Stomach (tissue), 9 donors: Measurements from ENCODE around the gene COL4A2. TPM values are rescaled to one million over a fixed set of nuclear protein-coding genes. Genes with fewer than 3 reads are reported as not detected.

Experiments
- DNase-seq, 2 donors: peaks; one replicate each; pipeline versions ENCODE4 v3.0.0 to v3.0.0-alpha.2; 2013 to 2019
- H3K27ac ChIP-seq, 5 donors: fragments of 200-600 bp in 4 of 5; sonication (generic) in 4 of 5; one replicate each; pipeline ENCODE4 v1.5.1; 2013 to 2019; ENCODE audit warnings: mild to moderate bottlenecking in 1 of 5, moderate library complexity in 1 of 5
- H3K27me3 ChIP-seq, 3 donors: fragments of 200-600 bp; sonication (generic); one replicate each; pipeline ENCODE4 v1.5.1; 2017 to 2019; ENCODE audit warnings: mixed run types in 1 of 3
- H3K36me3 ChIP-seq, 4 donors: fragments of 200-600 bp; sonication (generic); 1 replicate in 3 of 4; 2 replicates in 1 of 4; pipeline ENCODE4 v1.5.1; 2016 to 2019
- H3K4me1 ChIP-seq, 4 donors: fragments of 200-600 bp; sonication (generic); one replicate each; pipeline ENCODE4 v1.5.1; 2016 to 2019
- H3K4me3 ChIP-seq, 4 donors: fragments of 200-600 bp; sonication (generic) in 3 of 4; one replicate each; pipeline ENCODE4 v1.5.1; 2016 to 2019; ENCODE audit warnings: mild to moderate bottlenecking in 1 of 4
- H3K9me3 ChIP-seq, 4 donors: fragments of 200-600 bp; sonication (generic); one replicate each; pipeline ENCODE4 v1.5.1; 2016 to 2019
- EP300 ChIP-seq: sonication (generic); formaldehyde crosslinking; IDR thresholded peaks from one replicate; pipeline ENCODE4 v1.6.1; 2017; ENCODE audit warnings: antibody characterized with exemption
- POLR2A ChIP-seq, 4 donors: fragments of 450-650 bp; IDR thresholded peaks; one replicate each; pipeline ENCODE4 v1.6.1; 2016; ENCODE audit warnings: antibody characterized with exemption in 4 of 4, control low read depth in 2 of 4, mild to moderate bottlenecking in 1 of 4, moderate library complexity in 1 of 4
- POLR2AphosphoS5 ChIP-seq, 3 donors: sonication (generic); formaldehyde crosslinking; IDR thresholded peaks; one replicate each; pipeline ENCODE4 v1.6.1; 2016; ENCODE audit warnings: antibody characterized with exemption in 3 of 3
- WGBS, 5 donors: extraction: QIAGEN DNeasy Blood & Tissue Kit in 3 of 5; methylation state at CpG; one replicate each; pipeline versions ENCODE4 v1.1.5 to v1.1.7; 2013 to 2018; 5-methylcytosine and 5-hydroxymethylcytosine counted together
- intact Hi-C: fragments of 100-400 bp; cut with DNase I; formaldehyde crosslinking; loops from one replicate; pipeline ENCODE4 v1.15.1; 2023; ENCODE audit warnings: low total_unique reads
- polyA plus RNA-seq, 3 donors: library from polyadenylated mRNA; stranded (reverse); fragments of 200-250 nt; gene quantifications; one replicate each; pipeline ENCODE4 v1.2.3, GENCODE V29; 2013
- total RNA-seq, 5 donors: library from RNA; depleted of rRNA; stranded (reverse); fragments of >200 nt; gene quantifications; one replicate each; pipeline versions ENCODE4 v1.1.0 to v1.2.3, GENCODE V29; 2014 to 2016
- TF ChIP-seq, protein P1 (sequence below), 7 experiments: fragments of 450-650 bp in 4 of 7; fragments of 200-600 bp in 3 of 7; sonication (generic) in 3 of 7; IDR thresholded peaks; one replicate each; pipeline ENCODE4 v1.5.1; 2016 to 2019; ENCODE audit warnings: antibody characterized with exemption in 7 of 7, control low read depth in 2 of 7, mild to moderate bottlenecking in 1 of 7
- donor health status: healthy with polysubstance abuse.
- donor health status: Bipolar disorder and iron deficiency.
- donor health status: healthy.

Gene COL4A2
- total and polyA plus RNA-seq, 8 donors = 24.0 to 531 (median 214) TPM

DNA sequence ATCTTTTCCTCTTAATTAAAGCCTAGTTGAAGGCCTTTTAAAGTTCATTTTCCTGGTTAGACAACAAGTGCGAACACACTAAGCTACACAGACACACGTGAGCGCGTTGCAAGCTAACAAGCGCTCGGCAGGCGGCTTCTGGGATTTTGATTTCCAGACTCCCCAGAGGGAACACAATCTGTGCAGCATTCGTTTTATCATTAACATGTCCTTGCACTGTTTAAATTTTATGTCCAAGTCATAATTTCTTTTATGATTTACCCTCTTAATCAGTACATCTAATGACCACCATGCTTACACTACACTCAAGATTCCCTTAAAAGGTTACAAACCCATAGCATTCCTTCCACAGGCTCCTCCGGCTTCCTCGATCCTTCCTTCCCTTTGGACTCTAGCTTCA lies 16.9 kb upstream of the COL4A2 start:
- TF ChIP-seq POLR2AphosphoS5 (IDR thresholded peaks at IDR 0.05) (no peak), EP300 (no peak), POLR2A (IDR thresholded peaks at IDR 0.05) (no peak)
- TF ChIP-seq, protein P1, sequence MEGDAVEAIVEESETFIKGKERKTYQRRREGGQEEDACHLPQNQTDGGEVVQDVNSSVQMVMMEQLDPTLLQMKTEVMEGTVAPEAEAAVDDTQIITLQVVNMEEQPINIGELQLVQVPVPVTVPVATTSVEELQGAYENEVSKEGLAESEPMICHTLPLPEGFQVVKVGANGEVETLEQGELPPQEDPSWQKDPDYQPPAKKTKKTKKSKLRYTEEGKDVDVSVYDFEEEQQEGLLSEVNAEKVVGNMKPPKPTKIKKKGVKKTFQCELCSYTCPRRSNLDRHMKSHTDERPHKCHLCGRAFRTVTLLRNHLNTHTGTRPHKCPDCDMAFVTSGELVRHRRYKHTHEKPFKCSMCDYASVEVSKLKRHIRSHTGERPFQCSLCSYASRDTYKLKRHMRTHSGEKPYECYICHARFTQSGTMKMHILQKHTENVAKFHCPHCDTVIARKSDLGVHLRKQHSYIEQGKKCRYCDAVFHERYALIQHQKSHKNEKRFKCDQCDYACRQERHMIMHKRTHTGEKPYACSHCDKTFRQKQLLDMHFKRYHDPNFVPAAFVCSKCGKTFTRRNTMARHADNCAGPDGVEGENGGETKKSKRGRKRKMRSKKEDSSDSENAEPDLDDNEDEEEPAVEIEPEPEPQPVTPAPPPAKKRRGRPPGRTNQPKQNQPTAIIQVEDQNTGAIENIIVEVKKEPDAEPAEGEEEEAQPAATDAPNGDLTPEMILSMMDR (IDR thresholded peaks at IDR 0.05) = no peak
- peak overlapping the region in 3 of 5 donors; percentile 55 to 82 (median 62) for H3K27ac ChIP-seq
- intact Hi-C loops = no loop called here
- 82 to 90% (median 88%) methylated on average over 10 of the region's 10 CpGs for WGBS, 5 donors
- peak overlapping the region in 1 of 4 donors; percentile 11 for H3K4me3 ChIP-seq
- DNase-seq = no peak
- H3K36me3 ChIP-seq = peaks cover 0 to 5% (median 0%) of the 10 kb centered on the region in 4 donors
- peaks cover 0 to 69% (median 19%) of the 10 kb centered on the region in 4 donors for H3K4me1 ChIP-seq
- no peaks in the 10 kb centered on the region for H3K9me3 ChIP-seq
- H3K27me3 ChIP-seq = no peaks in the 10 kb centered on the region

DNA sequence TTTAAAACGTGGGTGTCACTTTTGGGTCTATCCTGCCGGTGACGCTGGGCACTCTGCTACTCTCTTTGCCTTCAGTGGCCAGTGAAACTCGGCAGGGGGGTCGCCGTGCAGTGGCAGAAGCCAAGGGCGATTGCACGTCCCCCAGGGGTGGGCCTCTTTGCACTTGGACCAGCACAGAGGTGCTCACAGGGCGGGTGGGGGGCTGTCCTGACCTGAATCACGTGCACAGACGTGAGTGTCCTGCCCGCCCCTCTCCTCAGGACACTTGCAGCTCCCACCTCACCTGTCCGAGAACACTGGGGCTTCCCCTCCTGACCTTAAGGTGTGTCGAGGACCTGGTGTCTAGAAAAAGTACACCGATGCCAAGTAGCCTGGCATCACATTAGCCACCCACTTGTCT lies 16.3 kb upstream of the COL4A2 start:
- Histone ChIP-seq H3K27ac (peak overlapping the region in 3 of 5 donors; percentile 44 to 82 (median 62)), H3K4me3 (no peak overlapping the region), H3K27me3 (peaks cover 0 to 4% (median 0%) of the 10 kb centered on the region in 3 donors), H3K36me3 (peaks cover 0 to 5% (median 0%) of the 10 kb centered on the region in 4 donors), H3K9me3 (no peaks in the 10 kb centered on the region), H3K4me1 (peaks cover 0 to 69% (median 21%) of the 10 kb centered on the region in 4 donors)
- TF ChIP-seq POLR2A (IDR thresholded peaks at IDR 0.05) = no peak
- TF ChIP-seq, protein P1 (IDR thresholded peaks at IDR 0.05) = no peak
- no peak for TF ChIP-seq POLR2AphosphoS5 (IDR thresholded peaks at IDR 0.05)
- TF ChIP-seq EP300 = no peak
- WGBS, 5 donors = 69 to 81% (median 76%) methylated on average over 15 of the region's 15 CpGs
- DNase-seq = no peak
- intact Hi-C loops = no loop called here

DNA sequence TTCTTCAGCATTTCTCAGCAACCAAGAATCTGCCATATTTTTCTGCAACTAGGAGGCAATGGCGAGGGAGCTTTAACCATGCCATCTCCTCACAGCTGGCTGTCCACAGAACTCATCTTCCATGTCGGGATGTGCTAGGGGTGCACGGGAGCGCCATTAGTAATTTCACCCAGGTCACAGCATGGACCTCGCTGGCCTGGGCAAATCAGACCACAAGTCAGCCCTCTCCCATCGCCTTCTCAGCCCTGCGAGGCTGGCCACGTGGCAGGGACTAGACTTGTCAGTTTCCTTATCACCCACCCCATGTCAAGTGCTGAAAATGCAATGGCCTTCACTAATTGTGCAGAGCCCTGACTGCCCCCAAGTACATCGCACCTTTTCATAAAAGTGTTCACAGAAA lies 15.8 kb upstream of the COL4A2 start:
- TF ChIP-seq, protein P1 (IDR thresholded peaks at IDR 0.05) = no peak
- no peak for TF ChIP-seq POLR2AphosphoS5 (IDR thresholded peaks at IDR 0.05)
- peak overlapping the region in 2 of 5 donors; percentile 44 to 82 for H3K27ac ChIP-seq
- peaks cover 0 to 69% (median 22%) of the 10 kb centered on the region in 4 donors for H3K4me1 ChIP-seq
- no peaks in the 10 kb centered on the region for H3K9me3 ChIP-seq
- no peak for DNase-seq
- 82 to 90% (median 89%) methylated on average over 9 of the region's 9 CpGs for WGBS, 5 donors
- no peak overlapping the region for H3K4me3 ChIP-seq
- intact Hi-C loops = no loop called here
- peaks cover 0 to 4% (median 0%) of the 10 kb centered on the region in 3 donors for H3K27me3 ChIP-seq
- peaks cover 0 to 5% (median 0%) of the 10 kb centered on the region in 4 donors for H3K36me3 ChIP-seq

DNA sequence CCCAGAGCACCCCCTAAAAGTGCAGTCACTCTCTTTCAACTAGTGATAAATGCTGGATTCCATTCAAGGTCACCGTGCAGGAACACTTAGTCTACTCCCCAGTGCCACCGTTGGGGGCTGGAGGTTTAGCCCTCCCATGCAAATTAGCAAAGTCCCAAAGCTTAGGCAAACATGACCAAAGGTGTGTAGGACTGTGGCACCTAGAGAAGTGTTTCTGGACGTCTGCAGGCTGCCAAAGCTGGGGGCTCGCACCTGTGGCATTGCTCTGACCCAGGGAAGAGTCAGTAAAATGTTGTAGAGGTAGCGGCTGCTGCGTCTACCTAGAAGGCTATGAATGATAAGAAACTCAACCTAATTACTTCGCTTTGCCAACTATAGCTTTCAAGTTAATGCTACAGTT lies 14.0 kb upstream of the COL4A2 start:
- H3K36me3 ChIP-seq = peaks cover 0 to 5% (median 0%) of the 10 kb centered on the region in 4 donors
- DNase-seq = no peak
- no peak overlapping the region for H3K4me3 ChIP-seq
- TF ChIP-seq, protein P1 (IDR thresholded peaks at IDR 0.05) = no peak
- TF ChIP-seq EP300 = no peak
- TF ChIP-seq POLR2AphosphoS5 (IDR thresholded peaks at IDR 0.05) = no peak
- TF ChIP-seq POLR2A (IDR thresholded peaks at IDR 0.05) = no peak
- H3K9me3 ChIP-seq = no peaks in the 10 kb centered on the region
- WGBS, 5 donors = 75 to 88% (median 81%) methylated on average over 7 of the region's 7 CpGs
- peaks cover 0 to 65% (median 19%) of the 10 kb centered on the region in 4 donors for H3K4me1 ChIP-seq
- peaks cover 0 to 12% (median 3%) of the 10 kb centered on the region in 3 donors for H3K27me3 ChIP-seq
- peak overlapping the region in 2 of 5 donors; percentile 8 to 82 for H3K27ac ChIP-seq
- intact Hi-C loops = no loop called here
